GM19035 (cell line): Measurements from ENCODE around the gene TGM3.

Experiments used
- ATAC-seq: cut with Tn5 transposase; IDR thresholded peaks from one replicate; pipeline ENCODE4 v1.9.1; 2021; ENCODE audit not compliant: unreplicated experiment

TGM3 gene

GRCh38 chr20:2378893-2379292 lies 83.1 kb downstream of the TGM3 start:
- ATAC-seq = no peak

- no peak for ATAC-seq
Measured at GRCh38 chr20:2379511-2380229, 83.9 kb downstream of the TGM3 start.

- no peak for ATAC-seq
Measured at GRCh38 chr20:2380601-2381000, 84.8 kb downstream of the TGM3 start, which contains the start of gene TGM6. Gene TGM6, plus strand, starts transcription at chr20:2380901. Its CDS starts 68 bp downstream, at chr20:2380969.

- no peak for ATAC-seq
Measured at GRCh38 chr20:2381303-2381702, 85.5 kb downstream of the TGM3 start.

GRCh38 chr20:2382833-2383232 lies 87.0 kb downstream of the TGM3 start:
- ATAC-seq = no peak

- no peak for ATAC-seq
Measured at GRCh38 chr20:2385026-2385425, 89.2 kb downstream of the TGM3 start.

- ATAC-seq = no peak
Measured at GRCh38 chr20:2385496-2385895, 89.7 kb downstream of the TGM3 start.

- ATAC-seq = no peak
Measured at GRCh38 chr20:2386516-2387179, 90.8 kb downstream of the TGM3 start.

GRCh38 chr20:2387180-2387577 lies 91.4 kb downstream of the TGM3 start:
- no peak for ATAC-seq

GRCh38 chr20:2387580-2387979 lies 91.8 kb downstream of the TGM3 start:
- ATAC-seq = no peak
